T-helper 2 cell treated with Interferon-gamma antibody and Interleukin-4, amounts not matched to agents 5 μg/mL and 100 μg/mL, for 36 hours (primary cell): Measurements from ENCODE around the gene ACOT7.
A peak's percentile ranks its signal among the peaks of the same experiment; 100 is the strongest.
"Not testable (repeated sequence)": the region's sequence is repeated elsewhere in the genome, so short reads cannot be mapped to it uniquely, and the experiment has no call there.

Experiments used
- DNase-seq: peaks from one replicate; pipeline ENCODE4 v3.0.0; 2021; ENCODE audit warnings: low spot score
- H3K27ac Mint-ChIP-seq: one replicate; pipeline ENCODE4 v1.8.0; 2021; ENCODE audit warnings: mild to moderate bottlenecking, mixed read lengths
- H3K27me3 Mint-ChIP-seq: one replicate; pipeline ENCODE4 v1.8.0; 2021; ENCODE audit warnings: low read depth, mixed read lengths
- H3K36me3 Mint-ChIP-seq: one replicate; pipeline ENCODE4 v1.8.0; 2021; ENCODE audit warnings: low read depth, mixed read lengths
- H3K4me1 Mint-ChIP-seq: one replicate; pipeline ENCODE4 v1.8.0; 2021; ENCODE audit warnings: low read depth, mixed read lengths
- H3K4me3 Mint-ChIP-seq: one replicate; pipeline ENCODE4 v1.8.0; 2022; ENCODE audit warnings: mild to moderate bottlenecking, moderate library complexity, mixed read lengths
- H3K9me3 Mint-ChIP-seq: one replicate; pipeline ENCODE4 v1.8.0; 2021; ENCODE audit warnings: mixed read lengths

Gene ACOT7

GRCh38 chr1:6393400-6394187, at the start of gene ACOT7:
Gene ACOT7, minus strand, starts transcription at chr1:6393767. Its CDS starts 368 bp downstream, at chr1:6393399.
- no peaks in the 10 kb centered on the region for H3K9me3 Mint-ChIP-seq
- H3K27me3 Mint-ChIP-seq: no peaks in the 10 kb centered on the region
- peaks cover 22% of the 10 kb centered on the region for H3K4me1 Mint-ChIP-seq
- peak; percentile 90 for DNase-seq
- peak within 1 kb of the TSS; percentile 91 for H3K4me3 Mint-ChIP-seq
- peak within 1 kb of the TSS; percentile 96 for H3K27ac Mint-ChIP-seq
- no peaks in the 10 kb centered on the region for H3K36me3 Mint-ChIP-seq

GRCh38 chr1:6441586-6441985, 48.0 kb upstream of the ACOT7 start:
- Mint-ChIP-seq H3K4me3 (no peak overlapping the region), H3K27ac (no peak overlapping the region), H3K36me3 (no peaks in the 10 kb centered on the region), H3K4me1 (peaks cover 5% of the 10 kb centered on the region), H3K9me3 (no peaks in the 10 kb centered on the region), H3K27me3 (peaks cover 44% of the 10 kb centered on the region)
- DNase-seq: no peak

- peaks cover 5% of the 10 kb centered on the region for H3K4me1 Mint-ChIP-seq
- H3K27me3 Mint-ChIP-seq: peaks cover 39% of the 10 kb centered on the region
- H3K9me3 Mint-ChIP-seq: no peaks in the 10 kb centered on the region
- H3K27ac Mint-ChIP-seq: no peak overlapping the region
- DNase-seq: peak; percentile 69
- peak overlapping the region; percentile 51 for H3K4me3 Mint-ChIP-seq
- no peaks in the 10 kb centered on the region for H3K36me3 Mint-ChIP-seq
These were observed 46.9 kb upstream of the ACOT7 start for GRCh38 chr1:6440198-6441126.

- H3K36me3 Mint-ChIP-seq: no peaks in the 10 kb centered on the region
- peak; percentile 51 for DNase-seq
- no peak overlapping the region for H3K4me3 Mint-ChIP-seq
- H3K4me1 Mint-ChIP-seq: peaks cover 5% of the 10 kb centered on the region
- H3K27me3 Mint-ChIP-seq: peaks cover 34% of the 10 kb centered on the region
- no peaks in the 10 kb centered on the region for H3K9me3 Mint-ChIP-seq
- H3K27ac Mint-ChIP-seq: no peak overlapping the region
These were observed 44.5 kb upstream of the ACOT7 start for GRCh38 chr1:6438047-6438525.

- not testable (repeated sequence) for H3K9me3 Mint-ChIP-seq, DNase-seq, H3K4me3 Mint-ChIP-seq, H3K27ac Mint-ChIP-seq, H3K4me1 Mint-ChIP-seq, H3K36me3 Mint-ChIP-seq
- H3K27me3 Mint-ChIP-seq: peaks cover 34% of the 10 kb centered on the region
These were observed 43.6 kb upstream of the ACOT7 start for GRCh38 chr1:6437012-6437700.

- not testable (repeated sequence) for H3K4me3 Mint-ChIP-seq, DNase-seq, H3K27ac Mint-ChIP-seq, H3K36me3 Mint-ChIP-seq, H3K9me3 Mint-ChIP-seq, H3K4me1 Mint-ChIP-seq
- peaks cover 28% of the 10 kb centered on the region for H3K27me3 Mint-ChIP-seq
These were observed 42.7 kb upstream of the ACOT7 start for GRCh38 chr1:6436277-6436676.

GRCh38 chr1:6435547-6435946, 42.0 kb upstream of the ACOT7 start:
- no peaks in the 10 kb centered on the region for H3K36me3 Mint-ChIP-seq
- peaks cover 26% of the 10 kb centered on the region for H3K27me3 Mint-ChIP-seq
- no peak overlapping the region for H3K27ac Mint-ChIP-seq
- DNase-seq: no peak
- no peak overlapping the region for H3K4me3 Mint-ChIP-seq
- no peaks in the 10 kb centered on the region for H3K9me3 Mint-ChIP-seq
- peaks cover 3% of the 10 kb centered on the region for H3K4me1 Mint-ChIP-seq

- H3K9me3 Mint-ChIP-seq: no peaks in the 10 kb centered on the region
- H3K36me3 Mint-ChIP-seq: no peaks in the 10 kb centered on the region
- H3K27me3 Mint-ChIP-seq: peaks cover 30% of the 10 kb centered on the region
- no peak overlapping the region for H3K4me3 Mint-ChIP-seq
- H3K4me1 Mint-ChIP-seq: peaks cover 3% of the 10 kb centered on the region
- no peak for DNase-seq
- no peak overlapping the region for H3K27ac Mint-ChIP-seq
These were observed 41.6 kb upstream of the ACOT7 start for GRCh38 chr1:6435129-6435528.

GRCh38 chr1:6434186-6434585, 40.6 kb upstream of the ACOT7 start:
- no peak overlapping the region for H3K27ac Mint-ChIP-seq
- no peaks in the 10 kb centered on the region for H3K36me3 Mint-ChIP-seq
- no peaks in the 10 kb centered on the region for H3K9me3 Mint-ChIP-seq
- H3K27me3 Mint-ChIP-seq: peaks cover 25% of the 10 kb centered on the region
- DNase-seq: no peak
- H3K4me3 Mint-ChIP-seq: no peak overlapping the region
- H3K4me1 Mint-ChIP-seq: peaks cover 3% of the 10 kb centered on the region

- not testable (repeated sequence) for H3K9me3 Mint-ChIP-seq, H3K4me1 Mint-ChIP-seq, DNase-seq, H3K36me3 Mint-ChIP-seq, H3K4me3 Mint-ChIP-seq, H3K27ac Mint-ChIP-seq
- peaks cover 16% of the 10 kb centered on the region for H3K27me3 Mint-ChIP-seq
These were observed 38.3 kb upstream of the ACOT7 start for GRCh38 chr1:6431645-6432579.

- not testable (repeated sequence) for H3K9me3 Mint-ChIP-seq, H3K4me1 Mint-ChIP-seq, DNase-seq, H3K4me3 Mint-ChIP-seq, H3K27ac Mint-ChIP-seq, H3K36me3 Mint-ChIP-seq
- peaks cover 24% of the 10 kb centered on the region for H3K27me3 Mint-ChIP-seq
These were observed 36.3 kb upstream of the ACOT7 start for GRCh38 chr1:6429660-6430411.

- not testable (repeated sequence) for H3K9me3 Mint-ChIP-seq, H3K27ac Mint-ChIP-seq, H3K4me3 Mint-ChIP-seq, H3K4me1 Mint-ChIP-seq, DNase-seq, H3K36me3 Mint-ChIP-seq
- peaks cover 31% of the 10 kb centered on the region for H3K27me3 Mint-ChIP-seq
These were observed 34.9 kb upstream of the ACOT7 start for GRCh38 chr1:6428453-6428852.
